ENCODE measurements around the gene RCAN3. TPM values are rescaled to one million over a fixed set of nuclear protein-coding genes. Genes with fewer than 3 reads are reported as not detected.
"Not testable (repeated sequence)": the region's sequence is repeated elsewhere in the genome, so short reads cannot be mapped to it uniquely, and the experiment has no call there.

RCAN3 gene
- polyA plus RNA-seq, 2 donors: 9.5 to 10.0 TPM

GRCh38 chr1:24505816-24506215 lies 3.2 kb downstream of the RCAN3 start:
- Histone ChIP-seq H3K36me3 (ENCODE audit: control insufficient read depth in 2 of 2, insufficient read depth in 2 of 2, low read length in 1 of 2) (no peaks in the 10 kb centered on the region), H3K4me1 (ENCODE audit: control insufficient read depth in 2 of 2, insufficient read depth in 2 of 2, low read length in 1 of 2) (peaks cover 0 to 6% of the 10 kb centered on the region in 2 donors), H3K9me3 (ENCODE audit: control insufficient read depth in 2 of 2, insufficient read depth in 1 of 2, low read depth in 1 of 2, low read length in 1 of 2) (no peaks in the 10 kb centered on the region), H3K4me3 (ENCODE audit: low read depth in 1 of 2, low read length in 2 of 2) (no peak overlapping the region), H3K27ac (ENCODE audit: low read depth in 2 of 2, low read length in 1 of 2) (no peak overlapping the region), H3K27me3 (ENCODE audit: control insufficient read depth in 1 of 2, insufficient read depth in 2 of 2, low read length in 2 of 2) (no peaks in the 10 kb centered on the region)
- WGBS, 2 donors: 76 to 78% methylated on average over 4 of the region's 4 CpGs

- Histone ChIP-seq H3K4me1 (ENCODE audit: control insufficient read depth in 2 of 2, insufficient read depth in 2 of 2, low read length in 1 of 2) (peaks cover 0 to 5% of the 10 kb centered on the region in 2 donors), H3K27ac (ENCODE audit: low read depth in 2 of 2, low read length in 1 of 2) (no peak overlapping the region), H3K36me3 (ENCODE audit: control insufficient read depth in 2 of 2, insufficient read depth in 2 of 2, low read length in 1 of 2) (no peaks in the 10 kb centered on the region), H3K9me3 (ENCODE audit: control insufficient read depth in 2 of 2, insufficient read depth in 1 of 2, low read depth in 1 of 2, low read length in 1 of 2) (no peaks in the 10 kb centered on the region), H3K4me3 (ENCODE audit: low read depth in 1 of 2, low read length in 2 of 2) (no peak overlapping the region), H3K27me3 (ENCODE audit: control insufficient read depth in 1 of 2, insufficient read depth in 2 of 2, low read length in 2 of 2) (no peaks in the 10 kb centered on the region)
- 55 to 79% methylated on average over 5 of the region's 5 CpGs for WGBS, 2 donors
These were observed 4.2 kb downstream of the RCAN3 start for GRCh38 chr1:24506691-24507381.

GRCh38 chr1:24507405-24507804 lies 4.8 kb downstream of the RCAN3 start:
- Histone ChIP-seq H3K4me3 (ENCODE audit: low read depth in 1 of 2, low read length in 2 of 2) (no peak overlapping the region), H3K4me1 (ENCODE audit: control insufficient read depth in 2 of 2, insufficient read depth in 2 of 2, low read length in 1 of 2) (peaks cover 0 to 5% of the 10 kb centered on the region in 2 donors), H3K27ac (ENCODE audit: low read depth in 2 of 2, low read length in 1 of 2) (no peak overlapping the region), H3K36me3 (ENCODE audit: control insufficient read depth in 2 of 2, insufficient read depth in 2 of 2, low read length in 1 of 2) (no peaks in the 10 kb centered on the region), H3K27me3 (ENCODE audit: control insufficient read depth in 1 of 2, insufficient read depth in 2 of 2, low read length in 2 of 2) (no peaks in the 10 kb centered on the region), H3K9me3 (ENCODE audit: control insufficient read depth in 2 of 2, insufficient read depth in 1 of 2, low read depth in 1 of 2, low read length in 1 of 2) (no peaks in the 10 kb centered on the region)
- 68 to 86% methylated on average over 5 of the region's 5 CpGs for WGBS, 2 donors

GRCh38 chr1:24508911-24509310 lies 6.3 kb downstream of the RCAN3 start:
- no peak overlapping the region for H3K27ac ChIP-seq (ENCODE audit: low read depth in 2 of 2, low read length in 1 of 2)
- no peaks in the 10 kb centered on the region for H3K27me3 ChIP-seq (ENCODE audit: control insufficient read depth in 1 of 2, insufficient read depth in 2 of 2, low read length in 2 of 2)
- H3K9me3 ChIP-seq (ENCODE audit: control insufficient read depth in 2 of 2, insufficient read depth in 1 of 2, low read depth in 1 of 2, low read length in 1 of 2): no peaks in the 10 kb centered on the region
- H3K4me1 ChIP-seq (ENCODE audit: control insufficient read depth in 2 of 2, insufficient read depth in 2 of 2, low read length in 1 of 2): peaks cover 0 to 5% of the 10 kb centered on the region in 2 donors
- H3K4me3 ChIP-seq (ENCODE audit: low read depth in 1 of 2, low read length in 2 of 2): no peak overlapping the region
- WGBS, 2 donors: 97% methylated on average over 5 of the region's 5 CpGs
- H3K36me3 ChIP-seq (ENCODE audit: control insufficient read depth in 2 of 2, insufficient read depth in 2 of 2, low read length in 1 of 2): no peaks in the 10 kb centered on the region

GRCh38 chr1:24513706-24514105 lies 11.1 kb downstream of the RCAN3 start:
- Histone ChIP-seq H3K4me1 (ENCODE audit: control insufficient read depth in 2 of 2, insufficient read depth in 2 of 2, low read length in 1 of 2) (peaks cover 2 to 3% of the 10 kb centered on the region in 2 donors), H3K36me3 (ENCODE audit: control insufficient read depth in 2 of 2, insufficient read depth in 2 of 2, low read length in 1 of 2) (peaks cover 0 to 8% of the 10 kb centered on the region in 2 donors), H3K4me3 (ENCODE audit: low read depth in 1 of 2, low read length in 2 of 2) (no peak overlapping the region), H3K9me3 (ENCODE audit: control insufficient read depth in 2 of 2, insufficient read depth in 1 of 2, low read depth in 1 of 2, low read length in 1 of 2) (no peaks in the 10 kb centered on the region), H3K27ac (ENCODE audit: low read depth in 2 of 2, low read length in 1 of 2) (no peak overlapping the region), H3K27me3 (ENCODE audit: control insufficient read depth in 1 of 2, insufficient read depth in 2 of 2, low read length in 2 of 2) (no peaks in the 10 kb centered on the region)
- 65 to 68% methylated on average over 2 of the region's 2 CpGs for WGBS, 2 donors

- no peak overlapping the region for H3K4me3 ChIP-seq (ENCODE audit: low read depth in 1 of 2, low read length in 2 of 2)
- H3K36me3 ChIP-seq (ENCODE audit: control insufficient read depth in 2 of 2, insufficient read depth in 2 of 2, low read length in 1 of 2): peaks cover 0 to 8% of the 10 kb centered on the region in 2 donors
- no peaks in the 10 kb centered on the region for H3K9me3 ChIP-seq (ENCODE audit: control insufficient read depth in 2 of 2, insufficient read depth in 1 of 2, low read depth in 1 of 2, low read length in 1 of 2)
- H3K27me3 ChIP-seq (ENCODE audit: control insufficient read depth in 1 of 2, insufficient read depth in 2 of 2, low read length in 2 of 2): no peaks in the 10 kb centered on the region
- no peak overlapping the region for H3K27ac ChIP-seq (ENCODE audit: low read depth in 2 of 2, low read length in 1 of 2)
- peaks cover 2 to 3% of the 10 kb centered on the region in 2 donors for H3K4me1 ChIP-seq (ENCODE audit: control insufficient read depth in 2 of 2, insufficient read depth in 2 of 2, low read length in 1 of 2)
- 82 to 86% methylated on average over 5 of the region's 5 CpGs for WGBS, 2 donors
These were observed 12.3 kb downstream of the RCAN3 start for GRCh38 chr1:24514946-24515345.

- H3K27ac ChIP-seq (ENCODE audit: low read depth in 2 of 2, low read length in 1 of 2); H3K27me3 ChIP-seq (ENCODE audit: control insufficient read depth in 1 of 2, insufficient read depth in 2 of 2, low read length in 2 of 2); H3K4me1 ChIP-seq (ENCODE audit: control insufficient read depth in 2 of 2, insufficient read depth in 2 of 2, low read length in 1 of 2); H3K36me3 ChIP-seq (ENCODE audit: control insufficient read depth in 2 of 2, insufficient read depth in 2 of 2, low read length in 1 of 2); H3K9me3 ChIP-seq (ENCODE audit: control insufficient read depth in 2 of 2, insufficient read depth in 1 of 2, low read depth in 1 of 2, low read length in 1 of 2); H3K4me3 ChIP-seq (ENCODE audit: low read depth in 1 of 2, low read length in 2 of 2): not testable (repeated sequence)
- WGBS, 2 donors: 81 to 85% methylated on average over 14 of the region's 14 CpGs
These were observed 13.1 kb downstream of the RCAN3 start for GRCh38 chr1:24515671-24516209.

- H3K4me3 ChIP-seq (ENCODE audit: low read depth in 1 of 2, low read length in 2 of 2): no peak overlapping the region
- no peaks in the 10 kb centered on the region for H3K27me3 ChIP-seq (ENCODE audit: control insufficient read depth in 1 of 2, insufficient read depth in 2 of 2, low read length in 2 of 2)
- H3K27ac ChIP-seq (ENCODE audit: low read depth in 2 of 2, low read length in 1 of 2): no peak overlapping the region
- peaks cover 0 to 8% of the 10 kb centered on the region in 2 donors for H3K36me3 ChIP-seq (ENCODE audit: control insufficient read depth in 2 of 2, insufficient read depth in 2 of 2, low read length in 1 of 2)
- no peaks in the 10 kb centered on the region for H3K9me3 ChIP-seq (ENCODE audit: control insufficient read depth in 2 of 2, insufficient read depth in 1 of 2, low read depth in 1 of 2, low read length in 1 of 2)
- 87 to 88% methylated on average over 12 of the region's 12 CpGs for WGBS, 2 donors
- peaks cover 2 to 3% of the 10 kb centered on the region in 2 donors for H3K4me1 ChIP-seq (ENCODE audit: control insufficient read depth in 2 of 2, insufficient read depth in 2 of 2, low read length in 1 of 2)
These were observed 13.9 kb downstream of the RCAN3 start for GRCh38 chr1:24516506-24516905.

- Histone ChIP-seq H3K4me1 (ENCODE audit: control insufficient read depth in 2 of 2, insufficient read depth in 2 of 2, low read length in 1 of 2) (peaks cover 0 to 2% of the 10 kb centered on the region in 2 donors), H3K27me3 (ENCODE audit: control insufficient read depth in 1 of 2, insufficient read depth in 2 of 2, low read length in 2 of 2) (no peaks in the 10 kb centered on the region), H3K4me3 (ENCODE audit: low read depth in 1 of 2, low read length in 2 of 2) (no peak overlapping the region), H3K27ac (ENCODE audit: low read depth in 2 of 2, low read length in 1 of 2) (no peak overlapping the region), H3K36me3 (ENCODE audit: control insufficient read depth in 2 of 2, insufficient read depth in 2 of 2, low read length in 1 of 2) (peaks cover 0 to 8% of the 10 kb centered on the region in 2 donors), H3K9me3 (ENCODE audit: control insufficient read depth in 2 of 2, insufficient read depth in 1 of 2, low read depth in 1 of 2, low read length in 1 of 2) (no peaks in the 10 kb centered on the region)
- WGBS, 2 donors: 94 to 97% methylated on average over 4 of the region's 4 CpGs
These were observed 15.3 kb downstream of the RCAN3 start for GRCh38 chr1:24517898-24518297.

GRCh38 chr1:24520282-24520681 lies 17.6 kb downstream of the RCAN3 start:
- not testable (repeated sequence) for H3K27me3 ChIP-seq (ENCODE audit: control insufficient read depth in 1 of 2, insufficient read depth in 2 of 2, low read length in 2 of 2); H3K9me3 ChIP-seq (ENCODE audit: control insufficient read depth in 2 of 2, insufficient read depth in 1 of 2, low read depth in 1 of 2, low read length in 1 of 2); H3K4me1 ChIP-seq (ENCODE audit: control insufficient read depth in 2 of 2, insufficient read depth in 2 of 2, low read length in 1 of 2); H3K4me3 ChIP-seq (ENCODE audit: low read depth in 1 of 2, low read length in 2 of 2); H3K27ac ChIP-seq (ENCODE audit: low read depth in 2 of 2, low read length in 1 of 2); H3K36me3 ChIP-seq (ENCODE audit: control insufficient read depth in 2 of 2, insufficient read depth in 2 of 2, low read length in 1 of 2)
- 96 to 97% methylated on average over 5 of the region's 5 CpGs for WGBS, 2 donors

All from esophagus (tissue), 2 donors.